Fibroblast of skin of right biceps (primary cell): ENCODE data around the gene SPTBN1.

ENCODE experiments used
- DNase-seq: peaks from one replicate; pipeline ENCODE4 v3.0.0-alpha.2; 2013

SPTBN1 gene

GRCh38 chr2:54664238-54664786 is 208.2 kb downstream of the SPTBN1 start:
- no peak for DNase-seq

- peak; percentile 50 for DNase-seq
Observed at GRCh38 chr2:54665436-54665856, 209.3 kb downstream of the SPTBN1 start.

- peak; percentile 83 for DNase-seq
Observed at GRCh38 chr2:54666131-54666633, 210.1 kb downstream of the SPTBN1 start.

GRCh38 chr2:54666634-54667265 is 210.6 kb downstream of the SPTBN1 start:
- DNase-seq, result peak; percentile 31

- DNase-seq, result no peak
Observed at GRCh38 chr2:54667266-54667639, 211.1 kb downstream of the SPTBN1 start.

- DNase-seq, result no peak
Observed at GRCh38 chr2:54667726-54668650, 211.9 kb downstream of the SPTBN1 start.

- no peak for DNase-seq
Observed at GRCh38 chr2:54668711-54669110, 212.6 kb downstream of the SPTBN1 start.

GRCh38 chr2:54669677-54670484 is 213.8 kb downstream of the SPTBN1 start:
- peak; percentile 71 for DNase-seq

GRCh38 chr2:54670485-54671009 is 214.4 kb downstream of the SPTBN1 start:
- DNase-seq, result no peak

- no peak for DNase-seq
Observed at GRCh38 chr2:54671010-54671409, 214.9 kb downstream of the SPTBN1 start.

GRCh38 chr2:54671875-54672589 is 215.9 kb downstream of the SPTBN1 start:
- DNase-seq, result peak; percentile 29

- no peak for DNase-seq
Observed at GRCh38 chr2:54672590-54673456, 216.7 kb downstream of the SPTBN1 start.

- peak; percentile 20 for DNase-seq
Observed at GRCh38 chr2:54673501-54673998, 217.4 kb downstream of the SPTBN1 start.

GRCh38 chr2:54675281-54675680 is 219.2 kb downstream of the SPTBN1 start:
- DNase-seq, result no peak

GRCh38 chr2:54675738-54676137 is 219.6 kb downstream of the SPTBN1 start:
- DNase-seq, result no peak

GRCh38 chr2:54676656-54677055 is 220.5 kb downstream of the SPTBN1 start:
- peak; percentile 65 for DNase-seq

GRCh38 chr2:54677476-54678265 is 221.5 kb downstream of the SPTBN1 start:
- DNase-seq, result no peak

GRCh38 chr2:54678719-54679118 is 222.6 kb downstream of the SPTBN1 start:
- no peak for DNase-seq

GRCh38 chr2:54680397-54681041 is 224.4 kb downstream of the SPTBN1 start:
- DNase-seq, result peak; percentile 57
